H1 (cell line): ENCODE measurements around the gene PAQR5.

Experiments used
- POLR2A ChIP-seq, 2 experiments: IDR thresholded peaks; 1 replicate in 1 of 2; 2 replicates in 1 of 2; pipeline ENCODE4 v1.6.1; 2011; ENCODE audit warnings: low read depth in 2 of 2, low read length in 2 of 2, mild to moderate bottlenecking in 2 of 2; ENCODE audit errors: control extremely low read depth in 1 of 2
- SP4 ChIP-seq: IDR thresholded peaks from 2 replicates; pipeline ENCODE4 v1.6.1; 2012; ENCODE audit warnings: low read length, inconsistent platforms
- SRF ChIP-seq: IDR thresholded peaks from 2 replicates; pipeline ENCODE4 v1.6.1; 2011; ENCODE audit warnings: mild to moderate bottlenecking, low read depth, low read length, moderate library complexity
- TEAD4 ChIP-seq: IDR thresholded peaks from 2 replicates; pipeline ENCODE4 v1.6.1; 2012; ENCODE audit warnings: low read depth, low read length, inconsistent platforms, mixed read lengths
- TF ChIP-seq, protein P1 (sequence below): IDR thresholded peaks from 2 replicates; pipeline ENCODE4 v1.6.1; 2012; ENCODE audit warnings: low read length, inconsistent platforms
- TF ChIP-seq, protein P2 (sequence below), 3 experiments: IDR thresholded peaks; 1 replicate in 2 of 3; 2 replicates in 1 of 3; pipeline versions ENCODE4 v1.5.1 to v1.6.1; 2011; ENCODE audit warnings: low read length in 3 of 3, mild to moderate bottlenecking in 3 of 3, inconsistent platforms in 2 of 3, low read depth in 1 of 3, moderate library complexity in 1 of 3; ENCODE audit not compliant: insufficient read depth in 1 of 3; ENCODE audit errors: control extremely low read depth in 1 of 3

DNA sequence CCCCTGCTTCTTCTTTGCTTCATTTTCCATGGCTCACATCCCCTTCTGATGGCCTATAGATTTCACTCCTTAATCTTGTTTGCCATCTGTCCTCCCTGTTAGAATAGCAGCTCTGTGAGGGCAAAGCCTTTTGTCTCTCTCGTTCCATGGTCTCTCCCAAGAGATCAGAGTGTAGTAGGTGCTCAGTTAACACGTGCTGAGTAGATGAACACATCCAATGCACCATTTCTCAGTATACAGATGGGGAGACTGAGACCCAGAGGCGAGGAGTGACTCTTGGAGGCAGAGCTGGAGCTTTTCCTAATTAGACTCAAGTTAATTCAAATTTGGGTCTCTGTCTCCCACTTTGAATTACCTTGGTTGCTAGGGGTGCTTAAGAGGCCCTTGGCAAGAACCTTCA is 4.2 kb downstream of the PAQR5 start:
- no peak for TF ChIP-seq SP4
- no peak for TF ChIP-seq POLR2A (IDR thresholded peaks at IDR 0.05; ENCODE audit: control extremely low read depth in 1 of 2, low read depth in 2 of 2, low read length in 2 of 2)
- TF ChIP-seq, protein P1, sequence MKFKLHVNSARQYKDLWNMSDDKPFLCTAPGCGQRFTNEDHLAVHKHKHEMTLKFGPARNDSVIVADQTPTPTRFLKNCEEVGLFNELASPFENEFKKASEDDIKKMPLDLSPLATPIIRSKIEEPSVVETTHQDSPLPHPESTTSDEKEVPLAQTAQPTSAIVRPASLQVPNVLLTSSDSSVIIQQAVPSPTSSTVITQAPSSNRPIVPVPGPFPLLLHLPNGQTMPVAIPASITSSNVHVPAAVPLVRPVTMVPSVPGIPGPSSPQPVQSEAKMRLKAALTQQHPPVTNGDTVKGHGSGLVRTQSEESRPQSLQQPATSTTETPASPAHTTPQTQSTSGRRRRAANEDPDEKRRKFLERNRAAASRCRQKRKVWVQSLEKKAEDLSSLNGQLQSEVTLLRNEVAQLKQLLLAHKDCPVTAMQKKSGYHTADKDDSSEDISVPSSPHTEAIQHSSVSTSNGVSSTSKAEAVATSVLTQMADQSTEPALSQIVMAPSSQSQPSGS = no peak
- no peak for TF ChIP-seq SRF
- TF ChIP-seq, protein P2, sequence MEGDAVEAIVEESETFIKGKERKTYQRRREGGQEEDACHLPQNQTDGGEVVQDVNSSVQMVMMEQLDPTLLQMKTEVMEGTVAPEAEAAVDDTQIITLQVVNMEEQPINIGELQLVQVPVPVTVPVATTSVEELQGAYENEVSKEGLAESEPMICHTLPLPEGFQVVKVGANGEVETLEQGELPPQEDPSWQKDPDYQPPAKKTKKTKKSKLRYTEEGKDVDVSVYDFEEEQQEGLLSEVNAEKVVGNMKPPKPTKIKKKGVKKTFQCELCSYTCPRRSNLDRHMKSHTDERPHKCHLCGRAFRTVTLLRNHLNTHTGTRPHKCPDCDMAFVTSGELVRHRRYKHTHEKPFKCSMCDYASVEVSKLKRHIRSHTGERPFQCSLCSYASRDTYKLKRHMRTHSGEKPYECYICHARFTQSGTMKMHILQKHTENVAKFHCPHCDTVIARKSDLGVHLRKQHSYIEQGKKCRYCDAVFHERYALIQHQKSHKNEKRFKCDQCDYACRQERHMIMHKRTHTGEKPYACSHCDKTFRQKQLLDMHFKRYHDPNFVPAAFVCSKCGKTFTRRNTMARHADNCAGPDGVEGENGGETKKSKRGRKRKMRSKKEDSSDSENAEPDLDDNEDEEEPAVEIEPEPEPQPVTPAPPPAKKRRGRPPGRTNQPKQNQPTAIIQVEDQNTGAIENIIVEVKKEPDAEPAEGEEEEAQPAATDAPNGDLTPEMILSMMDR (IDR thresholded peaks at IDR 0.05; ENCODE audit: control extremely low read depth in 1 of 3, insufficient read depth in 1 of 3, low read depth in 1 of 3, low read length in 3 of 3) = no peak
- TF ChIP-seq TEAD4 = no peak
